Measurements from ENCODE around the gene PRAMEF5.
"Not testable (repeated sequence)": the region's sequence is repeated elsewhere in the genome, so short reads cannot be mapped to it uniquely, and the experiment has no call there.

The PRAMEF5 gene

DNA sequence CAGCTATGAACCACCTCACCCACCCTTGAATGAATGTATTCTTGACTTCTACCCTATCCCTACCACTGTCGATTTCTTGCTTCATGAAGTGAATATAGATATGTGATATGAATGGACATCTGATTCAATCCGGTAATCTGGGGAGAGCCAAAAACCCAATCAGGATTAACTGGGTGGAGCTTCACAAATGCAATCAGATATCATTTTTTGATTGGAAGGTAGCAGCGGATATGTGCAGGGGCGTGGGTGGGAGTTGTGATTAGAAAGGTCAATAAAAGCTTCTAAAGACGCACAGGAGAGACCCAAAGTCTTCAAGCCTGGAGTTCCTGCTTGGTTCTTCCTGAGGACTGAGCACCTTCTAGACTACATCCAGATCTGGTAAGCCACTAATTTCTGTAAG, at the start of gene PRAMEF5:
TSS of gene PRAMEF5 (plus strand) at position 301 of the 400 bp plus-strand sequence. CDS start 5,071 bp downstream, outside the sequence.
- in situ Hi-C loops (cut with MboI; ENCODE audit: low pct_unique_long_range_greater_than_20kb, low sequenced_read_pairs); DNase-seq: not testable (repeated sequence)

DNA sequence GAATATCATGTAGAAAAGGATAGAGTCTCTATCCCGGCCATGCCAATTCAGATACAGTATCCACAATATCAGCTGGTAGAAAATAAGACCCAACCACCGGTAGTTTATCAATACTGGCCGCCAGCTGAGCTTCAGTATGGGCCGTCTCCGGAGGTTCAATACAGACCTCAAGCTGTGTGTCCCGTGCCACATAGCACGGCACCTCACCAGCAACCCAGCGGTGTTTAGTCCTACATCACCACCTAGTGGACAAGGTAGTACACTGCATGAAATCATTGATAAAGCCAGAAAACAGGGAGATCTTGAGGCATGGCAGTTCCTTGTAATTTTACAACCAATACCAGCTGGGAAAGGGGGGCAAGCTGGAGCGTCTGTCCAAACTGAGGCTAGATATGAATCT, 45.3 kb upstream of the PRAMEF5 start:
- in situ Hi-C loops (cut with MboI; ENCODE audit: low pct_unique_long_range_greater_than_20kb, low sequenced_read_pairs); DNase-seq: not testable (repeated sequence)

- in situ Hi-C loops (cut with MboI; ENCODE audit: low pct_unique_long_range_greater_than_20kb, low sequenced_read_pairs) = not testable (repeated sequence)
Measured at GRCh38 chr1:13216619-13217018, 37.4 kb upstream of the PRAMEF5 start.

GRCh38 chr1:13219203-13219602, 34.8 kb upstream of the PRAMEF5 start:
- in situ Hi-C loops (cut with MboI; ENCODE audit: low pct_unique_long_range_greater_than_20kb, low sequenced_read_pairs); DNase-seq: not testable (repeated sequence)

More at GRCh38 chr1:13216619-13217018, 37.4 kb upstream of the PRAMEF5 start:
- DNase-seq = not testable (repeated sequence)

DNA sequence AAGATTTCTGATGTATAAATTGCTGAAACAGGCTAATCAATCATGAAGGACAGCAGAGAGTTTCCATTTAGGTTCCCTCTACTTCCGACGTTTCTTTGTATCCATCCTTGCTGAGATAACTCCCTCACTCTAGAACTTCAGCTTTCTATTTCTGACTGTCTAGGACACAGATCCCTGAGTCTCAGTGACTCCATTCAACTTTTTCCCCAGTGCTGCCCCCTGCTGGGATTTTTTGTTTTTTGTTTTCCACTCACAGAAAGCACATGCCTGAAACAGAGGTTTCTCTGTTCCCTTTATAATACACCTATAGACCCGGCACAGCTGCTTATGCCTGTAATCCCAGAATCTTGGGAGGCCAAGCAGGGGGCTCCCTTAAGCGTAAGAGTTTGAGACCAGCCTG, 31.2 kb upstream of the PRAMEF5 start:
- DNase-seq; in situ Hi-C loops (cut with MboI; ENCODE audit: low pct_unique_long_range_greater_than_20kb, low sequenced_read_pairs): not testable (repeated sequence)

- no peak for DNase-seq
- in situ Hi-C loops (cut with MboI; ENCODE audit: low pct_unique_long_range_greater_than_20kb, low sequenced_read_pairs) = no loop called here
Measured at GRCh38 chr1:13224480-13225060, 29.4 kb upstream of the PRAMEF5 start.

DNA sequence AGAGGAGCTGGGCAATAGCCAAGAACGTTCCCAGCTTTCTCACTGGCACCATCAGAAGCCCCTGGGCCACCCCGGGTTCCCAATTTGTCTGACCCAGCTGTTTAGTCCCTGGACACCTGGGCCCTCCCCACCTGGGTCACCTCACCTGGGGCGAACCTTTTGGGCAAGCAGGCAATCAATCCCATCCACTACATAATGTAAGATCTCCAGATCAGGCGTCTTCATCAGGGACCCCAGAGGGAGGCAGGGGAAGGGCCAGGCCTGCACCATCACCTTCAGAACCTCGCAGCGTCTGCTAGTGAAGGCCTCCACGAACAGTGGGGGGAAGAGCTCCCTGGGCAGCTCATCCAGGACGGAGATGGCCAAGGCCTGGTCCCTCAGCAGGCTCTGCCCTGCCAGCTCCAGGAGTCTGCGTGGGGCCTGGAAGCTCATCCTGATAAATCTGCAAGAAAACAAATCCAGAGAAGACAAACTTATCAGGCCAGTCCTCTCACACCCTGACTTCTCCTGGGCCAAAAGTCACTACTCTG, 28.3 kb upstream of the PRAMEF5 start, which contains the start of gene PRAMEF18:
TSS of gene PRAMEF18 (minus strand) at position 480 of the 530 bp plus-strand sequence. CDS start at position 432, 48 bp downstream.
- in situ Hi-C loops (cut with MboI; ENCODE audit: low pct_unique_long_range_greater_than_20kb, low sequenced_read_pairs); DNase-seq: not testable (repeated sequence)

GRCh38 chr1:13227271-13228055, 26.5 kb upstream of the PRAMEF5 start:
- DNase-seq; in situ Hi-C loops (cut with MboI; ENCODE audit: low pct_unique_long_range_greater_than_20kb, low sequenced_read_pairs): not testable (repeated sequence)

GRCh38 chr1:13228343-13228781, 25.6 kb upstream of the PRAMEF5 start:
- in situ Hi-C loops (cut with MboI; ENCODE audit: low pct_unique_long_range_greater_than_20kb, low sequenced_read_pairs) = no loop called here
- DNase-seq = peak; percentile 20

DNA sequence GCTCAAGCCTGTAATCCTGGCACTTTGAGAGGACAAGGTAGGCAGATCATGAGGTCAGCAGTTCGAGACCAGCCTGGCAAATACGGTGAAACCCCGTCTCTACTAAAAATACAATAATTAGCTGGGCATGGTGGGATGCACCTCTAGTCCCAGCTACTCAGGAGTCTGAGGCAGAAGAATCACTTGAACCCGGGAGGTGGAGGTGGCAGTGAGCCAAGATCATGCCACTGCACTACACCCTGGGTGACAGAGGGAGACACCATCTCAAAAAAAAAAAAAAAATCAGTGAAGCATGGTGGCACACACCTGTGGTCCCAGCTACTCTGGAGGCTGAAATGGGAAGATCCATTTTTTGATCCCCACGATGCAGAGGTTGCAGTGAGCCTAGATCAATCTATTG, 23.9 kb upstream of the PRAMEF5 start:
- DNase-seq; in situ Hi-C loops (cut with MboI; ENCODE audit: low pct_unique_long_range_greater_than_20kb, low sequenced_read_pairs): not testable (repeated sequence)

GRCh38 chr1:13230601-13231000, 23.4 kb upstream of the PRAMEF5 start:
- DNase-seq; in situ Hi-C loops (cut with MboI; ENCODE audit: low pct_unique_long_range_greater_than_20kb, low sequenced_read_pairs): not testable (repeated sequence)

DNA sequence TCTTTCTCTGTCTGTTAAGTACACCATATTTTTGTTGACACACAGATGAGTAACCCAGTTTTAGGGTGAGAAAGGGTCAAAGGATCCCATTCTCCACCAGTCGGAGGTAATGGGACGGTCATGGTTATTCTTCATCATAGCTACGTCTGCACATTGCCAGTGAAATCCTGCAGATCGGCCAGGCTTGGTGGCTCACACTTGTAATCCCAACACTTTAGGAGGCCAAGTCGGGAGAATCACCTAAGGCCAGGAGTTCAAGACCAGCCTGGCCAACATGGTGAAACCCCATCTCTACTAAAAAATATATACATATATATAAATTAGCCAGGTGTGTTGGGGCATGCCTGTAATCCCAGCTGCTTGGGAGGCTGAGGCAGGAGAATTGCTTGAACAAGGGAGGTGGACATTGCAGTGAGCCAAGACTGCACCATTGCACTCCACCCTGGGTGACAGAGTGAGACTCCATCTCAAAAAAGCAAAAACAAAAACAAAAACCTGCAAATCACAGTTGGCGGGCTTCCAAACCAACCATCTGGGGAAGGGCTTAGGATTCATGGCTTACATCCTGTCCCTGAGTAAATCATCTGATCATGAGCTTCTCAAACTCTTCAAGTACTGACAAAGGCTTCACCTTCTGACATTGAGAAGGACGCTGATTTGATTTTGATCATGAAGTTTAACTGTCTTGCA, 22.8 kb upstream of the PRAMEF5 start:
- in situ Hi-C loops (cut with MboI; ENCODE audit: low pct_unique_long_range_greater_than_20kb, low sequenced_read_pairs); DNase-seq: not testable (repeated sequence)

DNA sequence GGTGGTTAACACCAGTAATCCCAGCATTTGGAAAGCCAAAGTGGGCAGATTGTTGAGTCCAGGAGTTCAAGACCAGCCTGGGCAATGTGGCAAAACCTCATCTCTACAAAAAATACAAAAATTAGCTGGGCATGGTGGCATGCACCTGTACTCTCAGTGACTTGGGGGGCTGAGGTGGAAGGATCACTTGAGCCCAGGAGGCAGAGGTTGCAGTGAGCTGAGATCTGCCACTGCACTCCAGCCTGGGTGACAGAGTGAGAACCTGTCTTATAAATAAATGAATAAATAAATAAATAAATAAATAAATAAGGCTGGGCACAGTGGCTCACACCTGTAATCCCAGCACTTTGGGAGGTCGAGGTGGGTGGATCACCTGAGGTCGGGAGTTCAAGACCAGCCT, 21.9 kb upstream of the PRAMEF5 start:
- in situ Hi-C loops (cut with MboI; ENCODE audit: low pct_unique_long_range_greater_than_20kb, low sequenced_read_pairs) = not testable (repeated sequence)

DNA sequence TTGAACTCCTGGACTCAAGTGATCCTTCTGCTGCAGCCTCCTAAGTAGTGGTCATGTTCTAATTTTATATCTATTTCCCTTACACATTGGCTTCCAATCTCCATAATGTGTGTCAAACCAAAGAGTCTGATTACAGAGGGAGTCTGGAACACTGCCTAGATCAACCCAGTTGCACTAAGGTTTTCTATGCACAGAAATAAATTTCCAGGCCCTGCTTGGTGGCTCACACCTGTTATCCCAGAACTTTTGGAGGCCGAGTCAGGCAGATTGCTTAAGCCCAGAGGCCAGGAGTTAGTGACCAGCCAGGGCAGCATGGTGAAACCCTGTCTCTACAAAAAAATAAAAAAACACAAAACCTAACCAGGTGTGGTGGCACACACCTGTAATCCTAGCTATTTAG, 19.9 kb upstream of the PRAMEF5 start:
- DNase-seq; in situ Hi-C loops (cut with MboI; ENCODE audit: low pct_unique_long_range_greater_than_20kb, low sequenced_read_pairs): not testable (repeated sequence)

More for the DNA sequence above, 21.9 kb upstream of the PRAMEF5 start:
- not testable (repeated sequence) for DNase-seq

DNA sequence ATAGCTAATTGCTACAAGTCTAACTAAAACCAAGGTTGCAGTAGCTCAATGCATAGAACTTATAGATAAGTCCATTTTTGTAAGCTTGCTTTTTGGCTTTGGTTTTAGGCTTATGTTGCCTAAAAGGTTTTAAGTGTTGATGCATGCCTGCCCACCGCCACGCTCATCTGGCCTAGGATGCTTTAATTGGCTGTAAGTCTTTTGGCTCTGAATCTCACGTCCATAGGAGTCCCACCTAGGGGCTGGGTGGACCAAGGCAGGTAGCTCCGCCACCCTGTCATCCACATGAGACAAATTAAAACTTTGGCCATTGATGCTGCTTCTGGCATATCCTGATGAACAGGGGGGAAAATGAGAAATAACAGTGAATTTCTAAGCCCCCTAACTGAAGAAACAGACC, 16.4 kb upstream of the PRAMEF5 start:
- in situ Hi-C loops (cut with MboI; ENCODE audit: low pct_unique_long_range_greater_than_20kb, low sequenced_read_pairs); DNase-seq: not testable (repeated sequence)

GRCh38 chr1:13239633-13240032, 14.4 kb upstream of the PRAMEF5 start:
- DNase-seq; in situ Hi-C loops (cut with MboI; ENCODE audit: low pct_unique_long_range_greater_than_20kb, low sequenced_read_pairs): not testable (repeated sequence)

- DNase-seq; in situ Hi-C loops (cut with MboI; ENCODE audit: low pct_unique_long_range_greater_than_20kb, low sequenced_read_pairs): not testable (repeated sequence)
Measured at GRCh38 chr1:13243536-13244263, 10.3 kb upstream of the PRAMEF5 start.

- in situ Hi-C loops (cut with MboI; ENCODE audit: low pct_unique_long_range_greater_than_20kb, low sequenced_read_pairs) = not testable (repeated sequence)
Measured at GRCh38 chr1:13245841-13246553, 8.0 kb upstream of the PRAMEF5 start.

More at GRCh38 chr1:13245841-13246553, 8.0 kb upstream of the PRAMEF5 start:
- DNase-seq = not testable (repeated sequence)

Measured in KBM-7 (cell line).